GM18511 (cell line): Measurements from ENCODE around the gene OGFOD2.
"Not testable (repeated sequence)": the region's sequence is repeated elsewhere in the genome, so short reads cannot be mapped to it uniquely, and the experiment has no call there.

ENCODE experiments used
- ATAC-seq: cut with Tn5 transposase; IDR thresholded peaks from one replicate; pipeline ENCODE4 v1.9.1; 2021; ENCODE audit warnings: mild to moderate bottlenecking, moderate library complexity; ENCODE audit not compliant: unreplicated experiment

Gene OGFOD2

GRCh38 chr12:122974892-122975789, at the start of gene OGFOD2:
TSS of gene OGFOD2 (plus strand) at chr12:122975244. CDS start at chr12:122975252, 8 bp downstream.
- peak; percentile 80 for ATAC-seq

- no peak for ATAC-seq
These were observed 47.2 kb upstream of the OGFOD2 start for GRCh38 chr12:122927756-122928403.

GRCh38 chr12:122928404-122929147, 46.5 kb upstream of the OGFOD2 start:
- no peak for ATAC-seq

GRCh38 chr12:122929148-122929538, 45.9 kb upstream of the OGFOD2 start:
- ATAC-seq: no peak

GRCh38 chr12:122929812-122930211, 45.2 kb upstream of the OGFOD2 start:
- no peak for ATAC-seq

GRCh38 chr12:122932207-122932606, 42.8 kb upstream of the OGFOD2 start:
- no peak for ATAC-seq

- ATAC-seq: peak; percentile 49
These were observed 40.3 kb upstream of the OGFOD2 start for GRCh38 chr12:122934722-122935121.

GRCh38 chr12:122935318-122935717, 39.7 kb upstream of the OGFOD2 start:
- ATAC-seq: no peak

- ATAC-seq: no peak
These were observed 37.4 kb upstream of the OGFOD2 start for GRCh38 chr12:122937622-122938091.

- ATAC-seq: no peak
These were observed 35.9 kb upstream of the OGFOD2 start for GRCh38 chr12:122939125-122939524.

GRCh38 chr12:122941351-122941750, 33.7 kb upstream of the OGFOD2 start:
- ATAC-seq: not testable (repeated sequence)

- ATAC-seq: no peak
These were observed 32.4 kb upstream of the OGFOD2 start for GRCh38 chr12:122942637-122943036.

GRCh38 chr12:122943196-122943595, 31.8 kb upstream of the OGFOD2 start:
- ATAC-seq: no peak

- ATAC-seq: no peak
These were observed 30.1 kb upstream of the OGFOD2 start for GRCh38 chr12:122944605-122945592.

GRCh38 chr12:122946690-122947341, 28.2 kb upstream of the OGFOD2 start:
- ATAC-seq: peak; percentile 90

GRCh38 chr12:122947352-122947792, 27.7 kb upstream of the OGFOD2 start:
- ATAC-seq: no peak

GRCh38 chr12:122948605-122949004, 26.4 kb upstream of the OGFOD2 start:
- no peak for ATAC-seq

GRCh38 chr12:122949405-122949804, 25.6 kb upstream of the OGFOD2 start:
- ATAC-seq: no peak
